NCI-H2196 treated with DMSO at 0.1 percent for 48 hours (cell line): ENCODE data around the gene TMEM258.

Source experiments
- DNase-seq: peaks from one replicate; lab custom pipeline; 2025; ENCODE audit not compliant: unreplicated experiment; lab: John Stamatoyannopoulos, UW

Gene TMEM258

DNA sequence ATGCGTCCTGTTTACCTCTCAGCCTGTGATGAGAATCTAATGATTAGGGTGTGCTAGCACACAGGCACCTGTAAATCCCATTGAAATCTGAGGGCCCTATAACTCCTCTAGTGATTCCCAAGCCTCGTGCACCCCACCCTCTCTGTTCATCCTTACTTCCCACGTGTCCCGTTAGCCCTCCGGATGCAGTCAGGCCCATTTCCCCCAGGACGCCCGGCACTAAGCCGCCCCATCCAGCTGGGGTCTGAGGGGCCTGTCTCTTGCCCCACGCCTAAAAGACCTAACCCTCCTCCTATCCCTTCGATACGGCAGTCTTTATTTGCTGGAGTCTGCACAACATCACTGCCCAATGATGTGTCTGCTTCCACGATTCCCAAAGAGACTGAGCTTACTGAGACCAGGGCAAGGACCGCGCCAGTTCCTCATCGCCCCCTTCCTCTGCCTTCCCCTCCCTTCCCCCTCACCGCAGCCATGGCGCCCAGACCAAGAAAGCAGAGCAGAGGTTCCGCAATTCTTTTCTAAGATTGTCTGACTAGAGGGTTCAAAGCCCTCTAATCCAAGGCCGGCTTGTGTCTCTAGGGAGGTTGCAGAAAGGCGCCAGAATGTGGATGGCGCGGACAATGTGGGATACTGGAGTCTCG is 34.7 kb upstream of the TMEM258 start:
- peak; percentile 50 for DNase-seq

DNA sequence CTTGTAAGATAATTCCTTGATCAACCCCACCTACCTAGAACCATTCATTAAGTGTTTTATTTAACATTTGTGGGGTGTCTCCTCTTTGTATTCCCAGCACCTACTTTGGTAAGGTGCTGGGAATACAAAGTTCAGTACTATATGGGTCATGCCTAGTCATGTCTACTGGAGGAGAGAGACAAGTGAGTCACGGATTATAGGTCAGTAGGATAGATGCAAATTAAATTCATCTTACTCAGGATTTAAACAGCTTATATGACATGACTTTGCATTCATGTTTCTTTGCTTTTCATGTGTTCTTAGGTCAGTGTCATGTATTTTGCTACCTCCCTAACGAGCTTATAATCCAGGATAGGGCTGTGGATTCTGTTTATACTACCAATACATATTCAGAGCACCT is 27.8 kb upstream of the TMEM258 start:
- no peak for DNase-seq

DNA sequence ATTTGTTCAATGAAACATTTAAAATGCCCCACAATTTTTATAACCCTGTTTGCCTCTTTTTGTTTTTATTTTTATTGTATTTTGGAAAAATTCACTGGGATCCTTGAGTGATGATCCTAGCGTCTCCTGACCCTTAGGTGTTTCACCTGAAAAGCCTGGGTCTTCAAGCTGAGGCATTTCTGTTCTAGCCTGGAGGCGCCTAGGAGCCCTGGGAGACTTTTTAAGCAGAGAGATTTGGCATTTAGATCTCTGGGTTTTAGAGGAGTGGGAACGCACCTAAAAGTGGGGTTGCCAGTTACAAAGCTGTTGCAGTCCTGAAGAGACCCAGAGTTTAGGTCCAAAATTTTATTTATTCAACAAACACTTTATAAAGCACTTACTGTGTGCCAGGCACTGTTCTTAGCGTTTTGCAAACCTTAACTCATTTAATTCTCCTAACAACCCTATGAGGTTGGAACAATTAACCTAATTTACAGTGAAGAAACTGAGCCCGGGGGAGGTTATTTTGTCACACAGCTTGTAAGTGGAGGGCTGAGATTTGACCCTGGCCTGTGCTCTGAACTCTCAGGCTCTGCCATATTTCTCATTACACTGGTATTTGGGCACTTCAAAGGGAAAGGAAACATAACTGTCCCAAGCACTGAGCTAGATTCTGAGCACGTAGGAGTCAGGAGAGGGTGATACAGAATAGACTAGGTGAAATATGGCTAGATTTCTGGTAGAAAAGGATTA is 25.2 kb upstream of the TMEM258 start:
- DNase-seq, result no peak

DNA sequence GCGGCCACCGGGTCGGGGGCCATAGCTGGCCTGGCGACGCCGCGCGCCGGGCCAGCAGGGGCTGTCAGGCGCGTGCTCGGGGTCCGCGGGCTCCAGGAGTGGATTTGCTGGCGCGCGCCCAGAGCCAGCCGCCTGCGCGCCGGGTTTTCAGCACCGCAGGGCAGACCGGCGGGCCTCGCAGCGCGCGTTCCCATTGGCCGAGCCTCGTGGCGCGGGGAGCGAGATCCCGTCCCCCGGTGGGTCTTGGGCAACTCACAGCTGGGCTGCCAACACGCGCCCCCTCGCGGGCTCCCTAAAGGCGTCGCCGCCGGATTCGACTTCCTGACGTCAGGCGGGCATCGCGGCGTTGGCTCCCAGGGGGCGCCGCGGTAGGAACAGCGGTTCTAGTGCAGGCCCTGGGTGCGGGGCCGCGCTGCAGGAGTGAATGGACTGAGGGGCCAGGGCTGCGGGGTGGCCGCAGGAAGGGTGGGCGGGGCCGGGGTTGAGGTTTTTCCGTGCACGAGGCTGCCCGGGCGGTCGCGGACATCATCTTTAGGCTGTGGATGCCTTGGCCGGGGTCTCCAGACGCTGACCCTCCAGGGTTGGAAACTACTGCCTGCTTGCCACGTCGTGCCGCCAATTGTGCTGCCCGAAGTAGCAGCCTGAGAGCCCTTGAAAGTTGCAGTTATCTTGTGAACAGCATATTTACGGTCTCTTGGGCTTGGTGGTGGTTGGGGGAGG is 24.5 kb upstream of the TMEM258 start, which contains the start of gene FADS1:
Gene FADS1, minus strand, starts transcription at position 268 of the 720 bp plus-strand sequence. Its CDS starts 74 bp downstream, at position 194.
- DNase-seq, result peak; percentile 93

DNA sequence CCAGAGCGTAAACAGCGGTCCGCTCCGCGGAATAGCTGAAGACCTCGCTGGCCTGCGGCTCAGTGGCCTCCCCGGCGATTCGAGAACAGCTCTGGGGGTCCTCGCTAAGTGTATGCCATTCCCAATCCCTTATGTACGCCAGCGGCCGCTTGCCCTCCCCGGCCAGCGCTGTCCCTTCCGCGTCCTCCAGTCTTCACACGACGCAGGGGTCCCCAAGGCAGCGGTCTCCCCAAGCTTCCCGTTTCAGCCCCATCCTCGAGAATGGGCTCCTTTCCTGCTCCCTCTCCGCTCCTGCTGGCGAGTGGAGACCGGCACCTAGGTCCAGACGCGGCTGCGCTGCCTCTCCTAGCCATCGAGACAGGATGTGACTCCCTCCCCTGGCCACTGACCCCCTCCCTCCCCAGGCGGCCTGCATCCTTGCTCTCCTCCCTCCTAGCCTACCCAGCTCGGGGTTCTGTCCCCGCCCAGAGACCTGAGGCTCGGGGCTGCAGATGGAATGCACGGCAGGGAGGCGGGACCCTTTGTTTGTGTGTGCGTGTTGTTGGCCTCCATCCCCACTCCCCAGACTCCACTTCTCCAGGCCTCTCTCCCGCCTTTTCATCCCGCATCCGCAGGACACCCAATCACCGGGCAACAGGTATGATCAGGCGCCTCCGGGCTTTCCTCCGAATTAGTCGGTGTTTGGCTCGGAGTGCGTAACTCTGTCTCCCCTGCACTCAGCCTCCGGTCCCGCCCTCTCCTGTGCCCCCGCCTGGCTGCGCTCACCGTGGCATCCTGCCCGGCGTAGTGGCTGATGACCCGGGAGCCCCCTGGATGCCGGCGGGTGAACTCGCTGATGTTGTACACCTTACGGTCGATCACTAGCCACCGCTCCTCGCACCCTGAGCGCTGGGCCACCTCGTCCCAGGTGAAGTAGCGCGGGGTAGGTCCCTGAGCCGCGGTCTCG is 23.7 kb upstream of the TMEM258 start:
- DNase-seq, result peak; percentile 67

DNA sequence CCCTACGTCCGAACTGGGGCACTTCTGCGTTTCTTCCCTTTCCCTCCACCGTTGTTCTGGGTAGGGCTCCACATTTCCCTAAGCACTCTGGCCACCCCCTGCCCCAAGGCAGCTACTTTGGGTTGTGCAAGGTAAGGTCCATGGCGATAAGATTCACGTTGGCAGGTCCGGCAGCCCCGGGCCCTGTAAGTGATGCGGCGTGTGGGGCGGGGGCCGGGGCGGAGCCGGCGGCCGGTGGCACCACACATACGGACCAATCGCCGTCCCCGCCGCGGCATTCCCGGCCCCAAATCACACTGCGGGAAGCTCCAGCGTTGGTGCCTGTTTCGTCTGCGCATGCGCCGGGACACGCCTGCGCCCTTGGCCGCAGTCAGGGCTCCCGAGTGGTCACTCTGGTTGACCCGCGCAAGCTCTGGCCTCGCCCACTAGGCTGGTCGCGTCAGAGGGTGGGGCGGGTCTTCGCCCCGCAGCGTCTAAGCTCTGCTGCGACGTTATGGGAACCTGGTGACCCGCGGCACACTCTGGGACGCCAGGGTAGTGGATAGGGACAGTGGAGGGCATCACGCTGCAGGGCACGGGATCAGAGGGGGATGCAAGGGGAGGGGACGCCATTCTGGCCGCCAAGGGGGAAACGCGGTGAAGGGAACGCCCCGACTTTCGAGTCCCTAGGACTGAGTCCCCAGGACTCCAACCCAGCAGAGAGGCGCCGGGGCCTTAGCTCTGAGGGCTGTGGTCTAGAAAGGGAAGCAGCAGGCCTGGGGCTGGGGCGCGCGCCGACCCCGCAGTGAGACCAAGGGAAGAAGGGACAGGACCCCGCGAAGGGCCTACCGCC is 22.8 kb upstream of the TMEM258 start:
- DNase-seq, result peak; percentile 93

DNA sequence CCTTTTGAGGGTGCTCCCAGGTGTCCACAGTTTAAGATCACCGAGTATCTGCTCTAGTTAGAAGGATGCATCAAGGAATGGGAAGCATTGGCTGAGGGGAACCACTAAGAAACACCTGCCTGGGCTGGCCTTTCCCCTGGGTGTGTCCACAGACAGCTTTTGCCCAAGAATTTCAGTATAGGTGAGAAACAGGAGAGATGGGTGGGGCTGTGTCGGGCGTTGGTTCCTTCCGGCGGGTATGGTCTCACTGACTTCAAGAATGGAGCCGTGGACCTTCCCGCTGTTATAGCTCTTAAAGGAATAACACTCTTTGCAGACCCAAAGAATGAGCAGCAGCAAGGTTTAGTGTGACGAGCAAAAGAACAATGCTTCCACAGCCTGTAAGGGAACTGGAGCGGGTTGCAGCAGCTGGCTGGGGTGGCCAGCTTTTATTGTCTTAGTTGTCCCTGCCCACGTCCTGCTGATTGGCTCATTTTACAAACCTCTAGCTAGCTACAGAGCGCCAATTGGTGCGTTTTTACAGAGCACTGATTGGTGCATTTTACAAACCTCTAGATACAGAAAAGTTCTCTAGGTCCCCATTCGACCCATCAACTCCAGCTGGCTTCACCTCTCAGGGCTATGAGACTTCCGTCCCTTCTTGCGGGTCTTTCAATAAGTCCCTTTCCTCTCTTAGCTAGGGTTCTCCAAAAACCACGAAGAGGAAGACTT is 22.0 kb upstream of the TMEM258 start:
- peak; percentile 44 for DNase-seq

DNA sequence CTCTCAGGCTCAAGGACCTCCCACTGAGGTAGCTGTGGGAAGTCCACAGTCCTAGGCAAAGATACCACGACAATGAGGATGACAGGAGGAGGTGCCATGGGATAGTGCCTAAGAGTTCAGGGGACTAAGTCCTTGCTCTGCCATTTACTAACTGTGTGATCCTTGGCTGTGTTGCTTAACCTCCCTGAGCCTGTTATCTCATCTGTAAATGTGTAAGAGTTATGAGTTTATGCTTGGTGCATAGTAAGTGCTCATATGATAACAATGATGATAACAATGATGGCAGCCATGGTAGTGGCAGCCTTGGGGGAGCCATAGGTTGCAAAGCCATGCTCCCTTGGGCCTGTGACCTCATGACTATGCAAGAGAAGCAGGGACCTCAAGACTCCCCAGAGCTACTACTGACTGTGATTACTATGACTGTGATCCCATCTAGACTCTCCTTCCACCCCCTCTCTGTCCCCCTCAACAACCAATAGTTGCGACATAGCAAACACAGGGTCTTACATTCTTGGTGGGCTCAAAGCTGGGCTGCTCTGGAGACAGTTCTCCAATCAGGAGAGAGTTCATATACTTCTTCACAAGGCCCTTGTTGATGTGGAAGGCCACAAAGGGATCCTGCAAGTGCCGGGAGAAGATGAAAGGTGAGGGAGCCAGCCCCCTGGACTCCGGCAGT is 20.5 kb upstream of the TMEM258 start:
- DNase-seq, result no peak

DNA sequence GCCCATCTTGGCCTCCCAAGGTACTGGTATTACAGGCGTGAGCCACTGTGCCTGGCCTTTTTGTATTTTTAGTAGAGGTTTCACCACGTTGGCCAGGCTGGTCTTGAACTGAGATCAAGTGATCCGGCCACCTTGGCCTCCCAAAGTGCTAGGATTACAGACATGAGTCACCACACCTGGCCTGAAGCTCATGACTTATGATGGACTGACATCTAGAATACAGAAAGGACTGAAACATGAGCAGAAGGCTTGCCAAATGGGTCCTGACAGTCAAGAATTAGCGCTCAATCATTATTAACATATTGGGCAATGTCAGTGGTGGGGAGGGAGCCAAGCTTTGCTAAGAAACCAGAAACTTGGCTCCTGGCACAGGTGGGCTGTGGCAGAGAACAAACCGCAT is 19.4 kb upstream of the TMEM258 start:
- DNase-seq, result no peak

DNA sequence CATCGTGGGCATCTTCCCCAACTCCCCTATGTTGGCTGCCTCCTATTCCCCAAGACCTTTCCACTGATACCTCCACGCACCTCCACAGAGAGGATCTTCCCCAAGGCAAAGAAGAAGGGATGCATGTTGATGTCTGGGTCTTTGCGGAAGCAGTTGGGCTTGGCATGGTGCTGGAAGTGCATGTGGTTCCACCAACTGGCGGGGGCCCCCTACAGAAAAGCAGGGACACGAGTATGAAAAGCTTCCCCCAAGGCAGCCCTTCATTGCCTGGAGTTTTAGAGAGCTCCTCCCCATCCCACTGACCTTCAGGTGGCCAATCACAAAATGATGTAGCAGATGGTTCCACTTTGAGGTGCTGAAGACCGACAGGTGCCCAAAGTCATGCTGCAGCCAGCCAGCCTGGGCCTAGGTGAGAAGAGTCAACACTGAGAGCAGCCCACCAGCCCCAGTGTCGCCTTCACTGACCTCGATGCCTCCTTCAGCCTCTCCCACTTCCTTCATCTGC is 18.3 kb upstream of the TMEM258 start:
- no peak for DNase-seq

DNA sequence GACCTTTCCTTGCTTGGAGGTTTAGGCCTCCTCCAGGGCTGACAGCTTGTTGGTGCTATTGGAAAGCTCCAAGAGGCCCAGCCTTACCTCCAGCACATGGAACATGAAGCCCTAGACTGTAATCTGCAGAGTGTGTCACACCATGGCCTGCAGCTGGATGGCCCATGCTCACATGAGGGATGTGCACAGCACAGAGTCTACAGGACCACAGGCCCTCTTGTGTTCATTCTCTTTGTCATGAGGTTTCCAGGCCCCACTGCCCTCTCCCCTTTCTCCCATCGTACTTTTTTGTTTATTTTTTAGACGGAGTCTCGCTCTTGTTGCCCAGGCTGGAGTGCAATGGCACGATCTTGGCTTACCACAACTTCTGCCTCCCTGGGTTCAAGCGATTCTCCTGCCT is 14.4 kb upstream of the TMEM258 start:
- DNase-seq, result no peak

DNA sequence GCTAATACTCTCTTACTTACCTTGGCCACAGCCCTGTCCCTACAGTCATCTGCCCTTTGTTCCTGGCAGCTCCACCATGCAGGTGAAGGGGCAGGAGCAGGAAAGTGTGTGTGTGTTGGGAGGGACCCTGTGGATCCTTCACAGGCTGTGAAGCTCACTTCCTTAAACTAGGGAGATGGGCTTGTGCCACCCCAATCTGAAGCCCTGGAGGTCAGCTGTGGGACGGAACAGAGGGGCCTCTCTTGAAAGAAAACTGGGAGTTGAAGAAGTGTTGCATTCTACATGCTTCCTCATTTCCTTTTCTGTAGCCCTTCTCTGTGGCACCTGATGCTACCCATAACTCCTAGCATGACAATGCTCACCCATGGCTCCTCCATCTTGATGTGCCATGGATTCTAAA is 12.7 kb upstream of the TMEM258 start:
- no peak for DNase-seq

DNA sequence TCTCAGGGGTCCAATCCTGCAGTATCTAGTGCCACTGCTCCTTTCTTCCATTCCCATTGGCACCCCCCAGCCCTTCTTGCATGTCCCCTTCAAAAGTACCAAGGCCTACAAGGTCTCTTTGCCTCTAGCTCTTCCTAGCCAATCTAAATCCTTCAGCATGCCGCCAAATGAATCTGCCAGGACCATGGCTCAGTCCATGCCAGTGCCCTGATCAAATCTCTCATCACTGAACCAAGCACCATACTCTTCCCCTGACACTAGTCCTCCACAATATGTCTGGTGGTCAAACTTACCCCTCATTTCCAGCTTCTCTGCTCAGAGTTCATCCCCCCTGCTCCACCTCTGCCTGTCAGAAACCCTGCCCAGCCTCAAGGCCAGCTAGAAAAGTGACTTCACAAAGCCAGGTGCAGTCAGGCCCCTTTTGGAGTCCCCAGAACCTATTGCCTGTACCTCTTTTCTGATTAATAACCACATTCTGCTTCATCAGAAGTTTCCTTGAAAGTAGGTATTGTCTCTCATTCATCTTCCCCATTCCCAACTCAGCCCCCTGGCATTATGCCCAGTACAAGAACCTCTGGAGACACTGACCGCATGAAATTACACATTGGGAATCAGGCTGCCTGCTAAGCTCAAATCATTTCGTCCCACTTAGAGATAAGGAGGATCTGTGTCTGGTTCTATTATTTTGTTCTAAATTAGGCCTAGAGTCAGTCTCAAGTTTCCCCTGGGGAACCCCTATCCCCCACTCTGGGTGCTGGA is 11.7 kb upstream of the TMEM258 start:
- DNase-seq, result no peak

DNA sequence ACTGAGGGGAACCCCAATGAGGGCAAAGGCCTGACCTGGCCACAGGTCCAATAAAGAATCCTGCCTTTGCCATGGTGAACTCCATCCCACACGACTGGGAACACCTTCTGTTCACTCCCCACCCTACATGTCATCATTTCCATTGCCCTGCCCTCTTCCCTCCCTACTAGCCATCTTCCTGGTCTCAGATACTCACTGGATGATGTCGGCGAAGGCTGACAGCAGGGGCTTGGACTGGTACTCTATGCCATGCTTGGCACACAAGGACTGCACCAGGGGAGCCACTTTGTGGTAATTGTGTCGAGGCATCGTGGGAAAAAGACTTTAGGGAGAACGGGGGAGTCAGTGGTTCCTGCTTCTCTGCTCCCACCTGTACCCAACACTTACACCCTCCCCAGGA is 10.2 kb upstream of the TMEM258 start:
- DNase-seq, result no peak

DNA sequence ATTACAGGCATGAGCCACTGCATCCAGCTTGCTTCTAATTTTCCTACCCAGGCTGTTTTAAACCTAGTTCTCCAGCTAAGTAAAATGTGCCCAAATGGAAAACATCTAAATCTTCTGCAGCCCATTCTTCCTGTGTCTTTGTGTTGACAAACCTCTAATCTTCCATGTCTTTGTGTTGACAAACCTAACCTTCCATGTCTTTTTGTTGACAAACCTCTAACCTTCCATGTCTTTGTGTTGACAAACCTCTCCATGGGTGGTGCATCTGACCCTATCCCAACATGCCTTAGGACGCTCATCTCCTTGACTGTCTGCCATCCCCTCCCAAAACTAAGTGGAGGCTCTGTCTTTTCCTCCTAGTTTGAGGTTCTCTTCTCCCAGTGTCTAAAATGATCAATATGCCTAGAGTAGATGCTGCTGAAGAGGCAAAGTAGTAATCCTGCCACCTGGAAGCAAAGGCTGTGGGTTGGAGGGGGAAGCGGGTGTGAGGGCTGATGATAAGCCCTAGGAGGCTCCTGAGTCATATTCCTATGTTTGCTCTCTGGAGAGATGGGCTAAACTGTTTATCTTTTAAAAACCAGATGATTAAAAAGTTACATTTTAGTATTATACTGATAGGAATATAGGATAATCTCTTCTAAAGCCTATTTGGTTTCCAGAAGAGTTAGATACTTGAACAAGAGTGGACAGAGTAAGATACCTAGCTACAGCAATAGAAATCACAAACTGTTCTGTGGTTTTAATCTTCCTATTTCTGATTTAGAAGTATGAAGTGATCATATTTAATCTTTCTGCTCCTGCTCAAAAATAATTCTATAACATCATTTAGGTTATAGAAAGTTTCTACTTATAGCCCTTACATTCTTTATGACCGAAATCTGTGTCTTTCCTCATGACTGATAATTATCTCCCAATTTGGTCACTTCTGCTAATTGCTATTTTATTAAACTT is 8.2 kb upstream of the TMEM258 start:
- DNase-seq, result no peak

DNA sequence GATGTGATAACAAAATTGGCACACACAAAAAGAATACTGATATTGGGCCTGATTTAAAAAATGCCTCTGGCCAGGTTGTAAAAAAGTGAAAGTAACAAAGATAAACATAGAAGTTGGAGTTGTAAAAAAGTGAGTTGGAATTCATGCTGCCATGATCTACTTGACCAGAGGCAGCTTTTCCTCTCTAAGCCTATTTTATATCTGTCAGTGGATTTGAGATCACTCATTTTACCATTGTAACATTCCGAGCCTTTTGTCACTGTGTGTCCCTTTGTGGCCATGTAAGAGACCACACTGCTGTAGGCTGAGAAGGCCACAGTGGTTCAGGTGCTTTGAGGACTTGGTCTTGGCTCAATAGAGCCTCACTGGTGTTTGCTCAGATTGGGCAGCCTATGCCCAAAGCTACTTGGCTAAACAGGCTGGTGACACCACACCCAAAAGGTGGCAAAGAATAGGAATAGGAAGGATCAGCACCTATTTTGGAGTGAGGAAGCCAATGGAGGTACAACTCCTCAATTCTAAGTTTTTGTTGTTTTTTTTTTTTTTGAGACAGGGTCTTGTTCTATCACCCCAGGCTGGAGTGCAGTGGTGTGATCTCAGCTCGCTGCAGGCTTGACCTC is 7.4 kb upstream of the TMEM258 start:
- DNase-seq, result no peak
